Mesodermal cell (in vitro differentiated cells): ENCODE data around the gene F11.
"Not testable (repeated sequence)": the region's sequence is repeated elsewhere in the genome, so short reads cannot be mapped to it uniquely, and the experiment has no call there.

Experiments used
- H3K27ac ChIP-seq: 2 replicates; pipeline ENCODE4 v1.7.0; 2013; ENCODE audit warnings: mild to moderate bottlenecking, low read depth, low read length, moderate library complexity; ENCODE audit not compliant: severe bottlenecking
- H3K36me3 ChIP-seq: 2 replicates; pipeline ENCODE4 v1.7.1; 2013; ENCODE audit warnings: mild to moderate bottlenecking, low read length, moderate library complexity; ENCODE audit not compliant: control insufficient read depth, insufficient read depth
- H3K4me1 ChIP-seq: one replicate; pipeline ENCODE4 v1.7.1; 2013; ENCODE audit warnings: mild to moderate bottlenecking, low read length; ENCODE audit not compliant: insufficient read depth, control insufficient read depth, poor library complexity, severe bottlenecking
- H3K4me3 ChIP-seq: 2 replicates; pipeline ENCODE4 v1.7.0; 2013; ENCODE audit warnings: low read length, control low read depth, mild to moderate bottlenecking; ENCODE audit not compliant: insufficient read depth, poor library complexity, severe bottlenecking; ENCODE audit errors: extremely low read depth
- H3K9me3 ChIP-seq: 2 replicates; pipeline ENCODE4 v1.7.1; 2013; ENCODE audit warnings: mild to moderate bottlenecking, low read length, moderate library complexity; ENCODE audit not compliant: control insufficient read depth
- WGBS, 2 experiments: methylation state at CpG; one replicate each; pipeline ENCODE4 v1.1.5; 2013; ENCODE audit warnings: missing lambda C conversion rate in 2 of 2; ENCODE audit not compliant: insufficient coverage in 2 of 2; 5-methylcytosine and 5-hydroxymethylcytosine counted together

The F11 gene

GRCh38 chr4:186250760-186251159 is 15.2 kb upstream of the F11 start:
- Histone ChIP-seq H3K27ac (no peak overlapping the region), H3K4me3 (no peak overlapping the region), H3K9me3 (no peaks in the 10 kb centered on the region), H3K4me1 (peaks cover 5% of the 10 kb centered on the region), H3K36me3 (no peaks in the 10 kb centered on the region)
- no CpG with 5 or more reads among the region's 2 CpGs for WGBS, 2 experiments

GRCh38 chr4:186255122-186255521 is 10.9 kb upstream of the F11 start:
- WGBS, 2 experiments: 80 to 83% methylated on average over 1 to 2 of the region's 3 CpGs
- no peaks in the 10 kb centered on the region for H3K36me3 ChIP-seq
- peaks cover 1% of the 10 kb centered on the region for H3K4me1 ChIP-seq
- H3K27ac ChIP-seq: no peak overlapping the region
- no peaks in the 10 kb centered on the region for H3K9me3 ChIP-seq
- no peak overlapping the region for H3K4me3 ChIP-seq

DNA sequence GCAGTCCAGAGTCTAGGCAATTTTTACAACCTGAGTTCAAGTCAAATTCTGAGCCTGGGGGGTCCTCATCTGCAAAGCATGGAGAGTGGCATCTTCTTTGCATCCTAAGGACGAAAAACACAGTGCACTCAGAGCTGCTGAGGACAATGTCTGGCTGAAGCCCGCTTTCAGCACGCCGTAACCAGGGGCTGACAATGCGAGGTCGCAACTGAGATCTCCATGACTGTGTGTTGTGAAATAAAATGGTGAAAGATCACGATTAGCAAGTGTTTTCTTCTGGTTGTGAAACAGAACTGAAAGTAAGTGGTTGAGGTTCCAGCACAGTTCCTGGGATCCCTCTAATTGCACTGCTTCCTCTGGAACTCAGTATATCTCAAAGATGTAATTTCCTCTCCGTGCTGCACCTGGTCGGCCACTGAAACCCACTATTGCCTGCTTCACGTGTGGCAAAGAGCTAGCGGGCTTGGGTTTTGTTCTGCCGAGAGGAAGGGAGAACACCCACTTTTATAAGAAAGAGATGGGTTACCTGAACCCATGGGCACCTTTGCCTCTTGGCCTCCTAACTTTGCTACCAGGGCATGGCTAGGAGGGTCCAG is 7.7 kb upstream of the F11 start:
- WGBS, 2 experiments: 90 to 98% methylated on average over 10 to 12 of the region's 12 CpGs
- Histone ChIP-seq H3K9me3 (no peaks in the 10 kb centered on the region), H3K36me3 (no peaks in the 10 kb centered on the region), H3K27ac (no peak overlapping the region), H3K4me1 (no peaks in the 10 kb centered on the region), H3K4me3 (no peak overlapping the region)

- Histone ChIP-seq H3K27ac (no peak overlapping the region), H3K36me3 (no peaks in the 10 kb centered on the region), H3K9me3 (no peaks in the 10 kb centered on the region), H3K4me3 (no peak overlapping the region), H3K4me1 (no peaks in the 10 kb centered on the region)
- WGBS, 2 experiments: 80 to 83% methylated on average over 4 to 5 of the region's 6 CpGs
Measured at GRCh38 chr4:186260117-186260503, 5.9 kb upstream of the F11 start.

DNA sequence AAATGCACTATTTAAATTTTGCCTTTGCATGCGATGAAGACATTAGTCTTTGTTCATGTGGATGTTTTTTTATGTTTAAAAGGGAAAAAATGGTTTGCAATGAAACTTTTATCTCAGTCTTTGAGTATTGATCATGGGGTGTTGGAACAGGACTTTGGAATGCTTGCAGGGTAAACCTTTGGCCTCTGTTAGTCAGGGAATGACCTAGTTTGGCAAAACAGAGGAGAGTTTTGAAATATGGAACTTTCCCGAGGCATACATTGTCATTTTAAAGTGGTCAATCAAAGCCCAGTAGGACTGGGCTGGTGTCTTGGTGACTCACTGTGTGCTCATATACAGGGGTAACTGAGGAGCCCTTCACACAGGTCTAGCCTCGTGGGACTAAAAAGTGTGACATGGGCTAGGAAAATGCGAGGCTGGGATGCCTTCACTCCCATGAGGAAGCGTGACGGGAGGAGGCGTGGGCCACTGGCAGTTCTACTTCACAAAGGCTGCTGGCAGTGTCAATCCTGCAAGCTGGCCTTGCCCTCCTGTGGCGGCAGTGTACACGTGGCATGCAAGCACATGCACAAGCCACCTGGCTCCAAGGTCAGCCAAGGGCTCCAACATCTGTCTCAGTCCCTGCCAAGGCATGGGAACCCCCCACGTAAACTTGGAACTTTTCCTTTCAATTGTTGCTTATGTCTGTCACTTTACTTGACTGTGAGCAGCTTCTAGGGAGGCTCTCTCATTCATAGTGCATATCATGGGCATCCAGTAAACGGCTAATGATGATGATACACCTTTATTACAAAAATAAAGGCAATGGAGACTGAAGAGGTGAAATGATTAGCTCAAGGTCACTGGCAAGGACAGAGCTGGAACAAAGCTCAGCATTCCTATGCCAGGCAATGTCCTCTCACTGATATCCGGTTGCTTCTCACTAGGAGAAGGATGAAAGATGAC is 5.2 kb upstream of the F11 start:
- 87 to 92% methylated on average over 10 of the region's 12 CpGs for WGBS, 2 experiments
- H3K4me1 ChIP-seq: peaks cover 4% of the 10 kb centered on the region
- no peaks in the 10 kb centered on the region for H3K9me3 ChIP-seq
- no peak overlapping the region for H3K27ac ChIP-seq
- H3K4me3 ChIP-seq: no peak overlapping the region
- H3K36me3 ChIP-seq: no peaks in the 10 kb centered on the region

- 88 to 96% methylated on average over 4 to 5 of the region's 7 CpGs for WGBS, 2 experiments
- Histone ChIP-seq H3K4me3 (no peak overlapping the region), H3K27ac (no peak overlapping the region), H3K4me1 (peaks cover 9% of the 10 kb centered on the region), H3K9me3 (no peaks in the 10 kb centered on the region), H3K36me3 (no peaks in the 10 kb centered on the region)
Measured at GRCh38 chr4:186264660-186265059, 1.3 kb upstream of the F11 start.

GRCh38 chr4:186265250-186265649 is 739 bp upstream of the F11 start:
- H3K27ac ChIP-seq, H3K4me1 ChIP-seq, H3K36me3 ChIP-seq, H3K9me3 ChIP-seq, H3K4me3 ChIP-seq: not testable (repeated sequence)
- WGBS, 2 experiments: 75 to 79% methylated on average over 9 to 10 of the region's 11 CpGs

DNA sequence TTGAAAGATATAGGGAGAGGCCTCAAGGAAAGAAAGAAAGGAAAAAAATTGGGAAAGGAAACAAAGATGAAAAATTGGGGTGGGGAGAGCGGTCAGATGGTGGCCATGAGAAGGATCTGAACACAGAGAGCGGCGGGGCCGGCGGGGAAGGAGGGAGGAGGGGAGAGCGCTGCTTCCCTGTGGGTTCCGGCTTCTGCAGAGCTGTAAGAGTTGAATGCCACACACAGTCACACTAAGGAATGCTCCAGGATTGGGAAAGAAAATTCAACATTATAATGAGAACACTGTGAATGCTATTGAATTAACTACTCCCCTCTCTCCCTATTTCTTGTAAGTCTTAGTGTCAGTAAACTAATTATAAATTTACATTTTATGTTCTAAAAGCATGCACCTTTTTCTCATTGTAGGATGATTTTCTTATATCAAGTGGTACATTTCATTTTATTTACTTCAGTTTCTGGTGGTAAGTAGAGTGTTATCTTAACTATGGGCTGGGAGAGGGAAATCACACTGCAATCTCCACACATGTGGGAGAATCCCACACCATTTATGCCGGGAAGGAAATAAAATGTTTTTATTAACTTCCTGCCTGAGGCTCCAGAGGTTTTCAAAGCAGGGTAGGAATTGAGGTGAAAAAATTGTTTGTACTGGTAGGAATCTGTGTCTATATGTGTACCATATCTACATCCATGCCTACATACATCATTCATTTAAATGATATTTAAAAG is 904 bp downstream of the F11 start:
- Histone ChIP-seq H3K9me3 (no peaks in the 10 kb centered on the region), H3K36me3 (no peaks in the 10 kb centered on the region), H3K4me3 (no peak overlapping the region), H3K4me1 (peaks cover 9% of the 10 kb centered on the region), H3K27ac (peak overlapping the region; percentile 32)
- WGBS, 2 experiments: 0 to 2% methylated on average over 1 to 5 of the region's 8 CpGs

GRCh38 chr4:186271081-186271678 is 5.2 kb downstream of the F11 start:
- H3K4me1 ChIP-seq: peaks cover 3% of the 10 kb centered on the region
- no peak overlapping the region for H3K27ac ChIP-seq
- no peak overlapping the region for H3K4me3 ChIP-seq
- no peaks in the 10 kb centered on the region for H3K9me3 ChIP-seq
- H3K36me3 ChIP-seq: no peaks in the 10 kb centered on the region
- WGBS, 2 experiments: 91 to 93% methylated on average over 8 of the region's 9 CpGs

DNA sequence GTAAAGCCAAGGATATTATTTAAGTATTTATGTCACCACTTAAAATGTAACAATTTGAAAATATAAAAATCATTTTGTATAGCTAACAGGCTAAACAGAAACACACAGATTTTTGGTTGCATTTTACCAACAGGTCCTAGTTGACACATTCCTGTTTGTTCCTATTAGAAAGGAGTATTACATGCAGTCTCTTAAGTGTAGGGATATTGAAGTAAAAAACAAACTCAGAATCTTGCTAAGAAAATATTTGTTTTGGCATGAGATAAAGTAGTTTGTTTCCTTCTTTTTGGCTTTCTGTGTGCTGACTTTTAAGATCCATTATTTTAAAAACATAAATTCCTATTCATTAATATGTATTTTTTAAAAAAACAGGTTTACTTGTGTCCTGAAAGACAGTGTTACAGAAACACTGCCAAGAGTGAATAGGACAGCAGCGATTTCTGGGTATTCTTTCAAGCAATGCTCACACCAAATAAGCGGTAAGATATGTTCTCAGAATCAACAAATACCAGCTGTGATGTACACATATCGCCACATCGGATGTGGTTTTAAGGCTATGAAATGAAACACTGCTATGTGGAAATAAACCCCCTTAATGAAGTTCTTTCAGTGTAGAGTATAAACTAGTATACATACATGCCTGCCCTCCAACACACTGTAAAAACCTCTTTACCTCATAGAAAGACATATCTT is 6.9 kb downstream of the F11 start:
- H3K9me3 ChIP-seq: no peaks in the 10 kb centered on the region
- H3K27ac ChIP-seq: no peak overlapping the region
- WGBS, 2 experiments: 82% methylated on average over 1 of the region's 4 CpGs; no CpG with 5 or more reads in 1 of the 2 experiments
- H3K36me3 ChIP-seq: no peaks in the 10 kb centered on the region
- no peaks in the 10 kb centered on the region for H3K4me1 ChIP-seq
- no peak overlapping the region for H3K4me3 ChIP-seq
